HG02852 (cell line): ENCODE measurements around the gene EXD3.
A peak's percentile ranks its signal among the peaks of the same experiment; 100 is the strongest.

ENCODE experiments used
- ATAC-seq: cut with Tn5 transposase; IDR thresholded peaks from one replicate; pipeline ENCODE4 v1.9.1; 2021; ENCODE audit warnings: mild to moderate bottlenecking, moderate library complexity; ENCODE audit not compliant: unreplicated experiment

The EXD3 gene

DNA sequence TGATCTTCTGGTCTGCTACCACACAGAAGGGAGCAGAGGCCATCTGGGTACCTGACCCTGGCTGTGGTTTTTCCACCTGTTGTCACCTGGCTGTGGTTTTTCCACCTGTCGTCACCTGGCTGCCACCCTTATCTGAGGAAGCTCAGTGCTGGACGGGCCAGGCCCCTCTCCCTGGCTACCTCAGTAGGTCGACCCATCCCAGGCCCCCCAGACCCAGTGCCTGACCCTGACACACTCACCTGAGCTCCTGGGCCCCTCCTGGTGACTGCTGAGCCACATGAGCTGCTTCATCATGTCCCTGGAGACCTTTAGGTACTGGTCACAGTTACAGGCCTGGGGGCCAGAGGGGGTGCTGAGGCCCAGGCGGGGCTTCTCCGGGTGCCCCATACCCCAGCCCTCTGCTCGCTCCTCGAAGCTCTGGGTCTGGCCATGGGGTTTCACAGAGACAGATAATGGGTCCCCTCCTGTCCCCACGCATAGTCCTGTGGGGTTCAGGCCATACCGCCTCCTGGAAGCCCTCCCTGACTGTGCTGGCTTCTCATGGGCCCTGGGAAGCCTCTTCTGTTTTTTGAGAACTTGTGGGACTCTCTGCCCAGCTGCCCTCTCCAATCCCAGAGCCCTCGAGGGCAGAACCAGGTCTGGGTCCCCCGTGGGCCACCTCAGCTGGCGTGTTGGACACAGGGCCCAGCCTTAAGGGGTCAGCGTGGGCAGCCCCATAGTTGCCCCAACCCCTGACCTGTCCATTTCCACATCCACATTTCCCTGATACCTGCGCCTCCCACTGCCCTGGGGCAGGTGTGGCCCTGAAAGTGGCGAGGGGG lies 113.4 kb downstream of the EXD3 start:
- ATAC-seq: no peak

- ATAC-seq: no peak
Measured at GRCh38 chr9:137308057-137308619, 114.8 kb downstream of the EXD3 start.

DNA sequence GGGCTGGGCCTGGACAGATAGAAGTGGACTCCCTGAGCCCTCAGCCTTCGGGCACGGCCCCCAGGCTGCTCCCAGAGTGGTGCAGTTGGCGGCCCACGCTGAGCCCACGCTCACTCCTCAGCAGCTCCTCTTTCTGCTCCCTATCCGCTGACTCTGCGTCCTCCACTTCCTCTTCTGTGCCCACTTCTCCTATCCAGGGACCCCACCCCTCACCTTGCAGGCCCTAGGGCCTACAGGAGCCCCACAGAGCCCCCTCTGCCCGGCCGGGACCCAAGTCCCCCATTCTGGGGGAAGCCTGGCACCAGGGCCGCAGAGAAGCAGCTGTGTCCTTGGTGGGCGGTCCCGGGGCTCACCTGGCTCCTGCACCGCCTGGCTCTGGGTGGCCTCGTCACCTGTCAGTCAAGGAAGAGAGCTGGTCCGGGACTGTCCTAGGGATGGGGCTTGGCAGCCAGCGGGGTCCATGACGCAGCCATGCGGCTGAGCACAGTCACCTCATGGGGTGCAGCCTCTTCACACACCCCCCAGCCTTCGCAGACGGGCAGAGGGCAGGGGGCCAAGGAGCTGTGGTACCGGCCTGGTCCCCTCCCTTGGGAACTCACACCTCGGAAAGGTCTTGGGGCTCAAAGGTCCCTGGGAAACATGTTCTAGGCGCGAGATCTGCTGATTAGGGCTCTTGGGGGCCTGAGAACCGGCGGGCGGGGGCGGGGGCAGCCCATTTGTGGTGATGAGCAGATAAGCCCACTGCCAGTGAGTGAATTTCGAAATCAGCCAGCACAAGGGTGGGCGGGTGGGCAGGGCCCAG lies 115.5 kb downstream of the EXD3 start:
- ATAC-seq: no peak

GRCh38 chr9:137306850-137307254 lies 116.1 kb downstream of the EXD3 start:
- ATAC-seq: no peak

DNA sequence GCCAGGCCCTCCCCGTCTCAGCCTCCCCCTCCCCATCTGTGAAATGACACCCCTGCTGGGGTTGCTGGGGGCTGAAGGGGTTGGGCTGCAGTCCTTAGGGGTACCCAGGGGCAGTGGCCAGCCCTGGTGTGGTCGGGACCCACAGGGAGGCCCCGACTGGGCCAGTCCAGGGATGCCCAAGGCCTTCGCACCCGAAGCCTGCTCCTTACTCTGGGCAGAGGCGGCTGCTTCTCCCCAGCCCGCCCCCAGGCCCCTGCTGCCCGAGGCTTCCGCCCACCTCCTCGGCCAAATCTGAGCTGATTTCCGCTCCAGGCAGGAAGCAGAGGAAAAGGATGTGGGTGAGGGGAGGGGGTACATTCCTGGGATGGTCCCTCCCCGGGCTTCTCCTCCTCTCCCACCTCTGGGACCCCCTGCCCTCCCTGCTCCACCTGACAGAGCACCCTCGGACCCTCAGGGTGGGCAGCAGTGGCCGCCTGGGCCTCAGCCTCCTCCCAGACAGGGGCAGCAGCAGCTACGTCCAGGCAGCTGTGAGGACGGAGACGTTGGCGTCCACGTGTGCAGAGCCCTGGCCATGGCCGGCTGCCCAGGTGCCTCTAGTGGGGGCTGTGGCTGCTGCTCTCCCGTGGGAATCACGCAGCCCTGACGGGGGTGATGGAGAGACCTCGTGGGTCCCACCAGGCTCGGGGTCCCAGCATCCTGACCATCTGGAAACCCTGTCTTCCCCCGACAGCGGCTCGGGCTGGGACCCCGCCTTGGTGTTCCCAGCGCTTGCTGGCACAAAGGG lies 116.7 kb downstream of the EXD3 start:
- ATAC-seq: no peak

DNA sequence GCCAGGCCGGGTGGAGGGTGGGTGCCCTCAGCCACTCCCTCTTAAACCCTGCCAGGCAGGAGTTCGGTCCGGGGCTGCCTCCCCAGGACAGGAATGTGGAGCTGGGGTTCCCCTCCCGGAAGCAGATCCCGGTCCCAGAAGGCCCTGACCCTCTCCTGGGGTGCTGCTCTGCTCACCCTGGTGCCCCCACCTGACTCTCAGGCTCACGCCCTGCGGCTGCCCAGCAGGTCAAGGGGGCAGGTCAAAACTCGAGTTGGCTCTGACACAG lies 117.2 kb downstream of the EXD3 start:
- no peak for ATAC-seq

- ATAC-seq: no peak
Measured at GRCh38 chr9:137305060-137305797, 117.7 kb downstream of the EXD3 start.

DNA sequence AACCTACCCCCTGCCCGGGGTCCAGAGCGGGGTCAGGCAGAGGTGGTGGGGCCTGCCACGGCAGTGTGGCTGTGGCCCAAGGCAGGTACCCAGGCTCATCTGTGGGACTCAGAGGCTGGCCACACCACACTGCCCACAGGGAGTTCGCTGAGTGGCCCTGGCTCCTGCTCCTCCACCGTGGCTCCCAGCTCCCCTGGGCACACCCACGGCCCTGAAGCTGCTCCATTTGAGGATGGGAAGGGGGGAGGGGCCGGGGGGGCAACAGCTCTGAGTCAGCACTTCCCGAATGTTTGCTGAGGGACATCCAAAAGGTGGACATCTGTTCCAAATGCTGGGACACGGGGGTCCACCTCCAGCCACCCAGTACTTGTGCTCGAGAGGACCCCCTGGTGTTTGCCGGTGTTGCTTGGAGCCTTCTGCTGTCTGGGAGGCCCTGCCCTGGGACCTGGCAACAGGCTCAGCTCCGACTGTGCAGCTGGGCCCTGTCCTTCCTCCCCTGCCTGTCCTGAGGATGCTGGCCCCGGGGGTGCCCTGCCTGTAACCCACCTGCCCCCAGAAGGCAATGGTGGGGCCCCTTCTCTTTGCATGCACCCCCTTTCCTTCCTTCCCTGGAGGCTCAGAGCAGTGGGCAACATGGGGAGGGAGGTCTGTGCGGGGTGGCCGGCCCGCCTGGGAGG lies 118.4 kb downstream of the EXD3 start:
- no peak for ATAC-seq

DNA sequence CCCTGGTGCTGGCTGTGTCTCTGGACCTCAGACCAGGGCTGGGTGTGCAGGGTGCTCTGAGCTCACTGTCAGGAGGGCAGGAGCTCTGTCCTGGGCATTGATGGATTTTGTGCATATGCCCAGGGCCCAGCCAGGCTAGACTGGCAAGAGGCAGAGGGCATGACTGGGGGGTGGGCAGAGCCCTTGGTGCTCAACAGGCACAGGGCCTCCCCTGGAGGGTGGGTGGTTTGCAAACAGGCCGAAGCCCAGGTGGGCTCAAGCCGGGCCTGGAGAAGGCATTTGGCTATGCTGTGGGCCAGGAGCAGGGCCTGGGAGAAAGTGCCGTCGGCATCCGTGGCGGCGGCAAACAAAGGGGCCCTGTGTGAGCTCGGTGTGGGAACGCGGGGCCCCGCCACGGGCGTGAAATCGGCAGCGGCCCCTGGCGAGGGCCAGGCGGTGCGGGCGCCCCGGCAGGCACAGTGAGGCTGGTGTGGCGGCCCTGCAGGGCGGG lies 119.0 kb downstream of the EXD3 start:
- no peak for ATAC-seq

DNA sequence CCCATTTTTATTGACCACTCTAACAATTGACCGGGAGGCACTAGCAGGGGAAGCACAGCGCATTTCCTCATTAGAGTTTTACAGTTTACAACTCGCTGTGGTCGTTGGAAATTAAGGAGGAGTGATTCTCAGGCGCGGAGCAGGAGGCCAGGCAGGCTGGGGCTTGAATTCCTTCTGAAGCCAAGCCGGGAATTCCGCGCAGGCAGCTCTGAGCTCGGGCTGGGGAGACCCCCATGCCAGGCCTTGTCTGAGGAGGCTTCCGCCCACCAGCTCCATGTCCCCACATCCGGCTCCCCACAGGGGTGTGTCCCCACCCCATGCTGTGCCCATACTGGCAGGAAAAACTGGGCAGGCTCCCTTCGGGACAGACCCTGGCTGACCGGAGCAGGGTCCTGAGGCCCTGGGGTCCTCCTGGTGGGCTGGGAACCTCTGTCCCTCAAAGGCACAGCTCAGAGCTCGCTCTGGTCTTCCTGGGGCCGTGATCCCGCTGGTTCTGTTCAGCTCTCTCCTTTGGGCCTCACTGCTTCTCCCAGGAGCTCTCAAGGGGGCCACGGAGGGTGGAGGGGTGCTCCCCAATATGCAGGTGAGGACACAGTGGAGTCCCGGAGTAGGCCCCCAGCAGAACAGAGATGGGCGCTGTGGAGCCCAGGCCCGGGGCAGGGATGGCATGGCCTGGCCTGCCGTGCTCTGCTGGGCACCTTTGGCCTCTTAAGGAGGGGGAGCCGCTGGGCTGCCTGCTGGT lies 119.6 kb downstream of the EXD3 start:
- ATAC-seq: no peak

DNA sequence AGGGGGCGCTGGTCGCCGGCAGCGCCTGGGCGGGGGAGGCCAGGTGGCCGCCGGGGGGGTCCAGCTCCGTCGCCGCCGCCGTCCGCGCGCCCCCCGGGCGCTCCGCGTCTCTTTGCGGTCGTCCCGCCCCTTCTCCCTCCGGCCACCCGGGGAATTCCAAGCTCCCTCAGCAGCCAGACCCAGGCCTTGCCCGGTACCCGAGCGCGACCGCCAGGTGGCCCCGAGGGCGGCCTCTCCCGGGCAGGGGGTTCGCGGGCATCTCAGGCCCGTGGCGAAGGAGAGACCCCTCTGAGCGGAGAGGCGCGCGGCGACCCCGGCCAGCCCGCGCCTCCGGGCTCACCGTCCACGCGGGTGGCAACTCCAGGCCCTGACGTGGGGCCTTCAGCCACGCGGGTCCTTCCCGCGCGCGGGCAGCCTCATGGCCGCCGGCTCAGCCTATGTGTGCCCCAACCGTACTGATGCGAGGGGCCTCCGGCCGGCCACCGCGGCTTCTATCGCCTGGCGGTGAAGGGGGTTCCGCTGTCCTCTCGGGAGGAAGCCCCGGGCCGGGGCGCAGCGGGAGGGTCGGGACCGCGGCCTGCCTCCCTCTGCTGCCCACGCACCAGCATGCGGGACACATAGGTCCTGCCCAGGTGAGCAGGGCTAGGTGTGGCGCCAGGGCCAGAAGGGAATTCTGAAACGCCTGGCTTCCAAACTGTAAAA lies 120.4 kb downstream of the EXD3 start:
- peak; percentile 43 for ATAC-seq

DNA sequence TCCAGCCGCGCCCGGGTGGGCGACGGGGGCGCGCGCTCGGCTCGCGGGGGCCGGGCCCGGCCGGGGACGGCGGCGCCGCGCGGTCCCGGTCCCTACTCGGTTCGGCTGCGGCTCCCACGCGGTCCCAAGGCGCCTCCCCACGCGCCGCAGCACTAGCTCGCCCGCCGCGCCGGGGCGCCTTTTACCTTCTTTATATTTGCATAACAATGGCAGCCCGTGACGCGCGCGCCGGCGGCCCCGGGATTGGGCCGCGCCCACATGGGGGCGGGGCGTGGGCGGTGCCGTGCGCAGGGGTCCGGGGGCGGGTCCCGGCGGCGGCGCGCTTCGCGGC lies 120.9 kb downstream of the EXD3 start, which contains the start of gene NRARP:
NRARP (minus strand) TSS at position 154 of the 331 bp plus-strand sequence. CDS start 343 bp downstream, outside the sequence.
- peak; percentile 71 for ATAC-seq

- ATAC-seq: peak; percentile 9
Measured at GRCh38 chr9:137301081-137301947, 121.6 kb downstream of the EXD3 start.

DNA sequence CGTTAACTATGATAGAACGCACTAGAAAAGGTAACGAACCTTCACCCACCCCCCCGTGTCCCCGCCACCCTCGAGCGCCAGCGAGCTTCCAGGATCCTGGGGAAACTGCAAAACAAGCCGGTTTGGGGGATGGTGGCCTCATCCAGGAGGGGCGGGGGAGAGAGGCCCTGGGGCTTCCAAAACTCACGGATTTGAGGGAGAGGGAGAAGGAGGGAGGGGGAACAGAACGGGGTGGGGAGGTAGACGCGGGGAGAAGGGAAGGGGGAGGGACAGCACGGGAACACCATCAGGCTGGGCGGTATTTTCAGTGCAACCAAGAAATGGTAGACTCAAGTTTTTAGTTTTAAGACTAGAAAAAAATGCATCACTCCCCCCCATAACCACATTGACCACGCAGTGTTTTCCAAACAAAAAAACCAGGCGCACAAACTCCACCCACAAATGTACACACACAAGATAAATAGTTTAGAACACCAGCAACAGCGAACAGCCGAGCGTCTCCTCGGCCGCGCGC lies 122.3 kb downstream of the EXD3 start:
- no peak for ATAC-seq

DNA sequence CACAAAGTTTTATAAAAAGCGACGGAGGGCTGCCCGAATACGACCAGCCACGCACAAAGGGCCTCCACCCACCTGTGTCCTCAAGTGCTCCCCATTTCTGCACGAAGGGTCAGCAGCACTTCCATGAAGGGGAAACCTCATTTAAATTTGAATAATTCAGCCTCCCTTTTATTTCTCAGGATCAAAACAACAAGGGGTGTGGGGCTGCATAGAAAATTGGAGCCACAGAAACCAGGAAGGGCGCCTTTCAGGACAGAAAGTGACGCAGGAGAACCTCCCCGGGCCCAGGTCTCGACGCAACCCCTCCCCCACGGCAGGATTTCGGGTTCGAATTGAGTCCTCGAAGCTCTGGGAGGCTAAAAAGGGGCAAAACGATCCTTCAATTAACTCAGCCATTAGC lies 123.0 kb downstream of the EXD3 start:
- ATAC-seq: no peak

DNA sequence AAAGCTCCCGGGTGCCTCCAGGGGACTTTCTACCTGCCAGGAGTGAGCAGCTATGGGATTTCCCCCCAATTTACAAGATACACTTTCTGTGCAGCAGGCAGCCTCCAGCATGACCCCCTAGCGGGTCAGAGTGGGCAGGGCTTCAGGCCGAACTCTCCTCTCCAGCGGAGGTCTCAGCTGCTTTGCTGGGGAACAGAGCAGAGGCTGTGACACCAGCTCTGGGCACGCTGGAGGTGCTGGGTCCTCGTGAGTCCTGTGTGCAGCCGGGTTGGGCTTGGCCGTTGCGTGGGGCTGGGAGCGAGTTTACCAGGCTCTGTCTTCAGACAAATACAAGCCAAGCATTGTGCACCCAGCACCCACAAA lies 123.8 kb downstream of the EXD3 start:
- ATAC-seq: no peak

- ATAC-seq: no peak
Measured at GRCh38 chr9:137298401-137299202, 124.4 kb downstream of the EXD3 start.
